ENCODE measurements around the gene HDGFL3. TPM values are rescaled to one million over a fixed set of nuclear protein-coding genes. Genes with fewer than 3 reads are reported as not detected.

The HDGFL3 gene
- total RNA-seq, 4 donors from 2014 or later = 1.00 to 7.1 (median 4.1) TPM

DNA sequence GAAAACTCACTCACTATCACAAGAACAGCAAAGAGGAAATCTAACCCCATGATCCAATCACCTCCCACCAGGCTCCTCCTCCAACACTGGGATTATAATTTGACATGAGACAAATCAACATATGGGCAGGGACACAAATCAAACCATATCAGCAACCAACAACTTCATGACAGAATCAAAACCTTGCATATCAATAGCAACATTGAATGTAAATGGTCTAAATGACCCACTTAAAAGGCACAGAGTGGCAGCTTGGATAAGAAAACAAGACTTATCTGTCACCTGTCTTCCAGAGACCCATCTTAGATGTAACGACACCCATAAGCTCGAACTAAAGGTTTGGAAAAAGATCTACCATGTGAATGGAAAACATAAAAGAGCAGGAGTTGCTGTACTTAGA lies 40.8 kb downstream of the HDGFL3 start:
- Histone ChIP-seq H3K4me1 (no peaks in the 10 kb centered on the region), H3K27me3 (no peaks in the 10 kb centered on the region), H3K4me3 (no peak overlapping the region), H3K27ac (no peak overlapping the region), H3K9me3 (peaks cover 0 to 7% (median 0%) of the 10 kb centered on the region in 3 donors), H3K36me3 (no peaks in the 10 kb centered on the region)
- ATAC-seq = no peak
- in situ Hi-C loops (cut with MboI; ENCODE audit: low sequenced_read_pairs in 4 of 4) = no loop called here
- no peak for TF ChIP-seq POLR2A (IDR thresholded peaks at IDR 0.05)
- TF ChIP-seq, protein P1, sequence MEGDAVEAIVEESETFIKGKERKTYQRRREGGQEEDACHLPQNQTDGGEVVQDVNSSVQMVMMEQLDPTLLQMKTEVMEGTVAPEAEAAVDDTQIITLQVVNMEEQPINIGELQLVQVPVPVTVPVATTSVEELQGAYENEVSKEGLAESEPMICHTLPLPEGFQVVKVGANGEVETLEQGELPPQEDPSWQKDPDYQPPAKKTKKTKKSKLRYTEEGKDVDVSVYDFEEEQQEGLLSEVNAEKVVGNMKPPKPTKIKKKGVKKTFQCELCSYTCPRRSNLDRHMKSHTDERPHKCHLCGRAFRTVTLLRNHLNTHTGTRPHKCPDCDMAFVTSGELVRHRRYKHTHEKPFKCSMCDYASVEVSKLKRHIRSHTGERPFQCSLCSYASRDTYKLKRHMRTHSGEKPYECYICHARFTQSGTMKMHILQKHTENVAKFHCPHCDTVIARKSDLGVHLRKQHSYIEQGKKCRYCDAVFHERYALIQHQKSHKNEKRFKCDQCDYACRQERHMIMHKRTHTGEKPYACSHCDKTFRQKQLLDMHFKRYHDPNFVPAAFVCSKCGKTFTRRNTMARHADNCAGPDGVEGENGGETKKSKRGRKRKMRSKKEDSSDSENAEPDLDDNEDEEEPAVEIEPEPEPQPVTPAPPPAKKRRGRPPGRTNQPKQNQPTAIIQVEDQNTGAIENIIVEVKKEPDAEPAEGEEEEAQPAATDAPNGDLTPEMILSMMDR (IDR thresholded peaks at IDR 0.05 in 4 of 5, conservative IDR thresholded peaks at IDR 0.05 in 1 of 5) = no peak
- no peak for DNase-seq
- intact Hi-C loops (cut with DNase I; ENCODE audit: low total_unique reads) = no loop called here

DNA sequence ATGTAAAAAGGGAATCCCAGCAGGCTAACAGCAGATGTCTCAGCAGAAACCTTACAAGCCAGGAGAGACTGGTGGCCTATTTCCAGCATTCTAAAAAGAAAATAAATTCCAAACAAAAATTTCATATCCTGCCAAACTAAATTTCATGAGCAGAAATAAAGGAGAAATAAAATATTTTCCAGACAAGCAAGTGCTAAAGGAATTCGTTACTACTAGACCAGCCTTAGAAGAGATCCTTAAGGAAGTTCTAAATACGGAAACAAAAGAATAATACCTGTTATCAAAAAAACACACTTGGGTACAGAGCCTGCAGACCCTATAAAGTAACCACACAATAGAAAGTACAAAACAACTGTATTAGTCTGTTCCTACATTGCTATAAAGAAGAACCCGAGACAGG lies 41.4 kb downstream of the HDGFL3 start:
- in situ Hi-C loops (cut with MboI; ENCODE audit: low sequenced_read_pairs in 4 of 4) = no loop called here
- Histone ChIP-seq H3K27me3 (no peaks in the 10 kb centered on the region), H3K27ac (no peak overlapping the region), H3K36me3 (no peaks in the 10 kb centered on the region), H3K4me1 (no peaks in the 10 kb centered on the region), H3K4me3 (no peak overlapping the region), H3K9me3 (peaks cover 0 to 7% (median 0%) of the 10 kb centered on the region in 3 donors)
- ATAC-seq = no peak
- no peak for DNase-seq
- TF ChIP-seq POLR2A (IDR thresholded peaks at IDR 0.05) = no peak
- TF ChIP-seq, protein P1 (IDR thresholded peaks at IDR 0.05 in 4 of 5, conservative IDR thresholded peaks at IDR 0.05 in 1 of 5) = no peak
- intact Hi-C loops (cut with DNase I; ENCODE audit: low total_unique reads) = no loop called here

DNA sequence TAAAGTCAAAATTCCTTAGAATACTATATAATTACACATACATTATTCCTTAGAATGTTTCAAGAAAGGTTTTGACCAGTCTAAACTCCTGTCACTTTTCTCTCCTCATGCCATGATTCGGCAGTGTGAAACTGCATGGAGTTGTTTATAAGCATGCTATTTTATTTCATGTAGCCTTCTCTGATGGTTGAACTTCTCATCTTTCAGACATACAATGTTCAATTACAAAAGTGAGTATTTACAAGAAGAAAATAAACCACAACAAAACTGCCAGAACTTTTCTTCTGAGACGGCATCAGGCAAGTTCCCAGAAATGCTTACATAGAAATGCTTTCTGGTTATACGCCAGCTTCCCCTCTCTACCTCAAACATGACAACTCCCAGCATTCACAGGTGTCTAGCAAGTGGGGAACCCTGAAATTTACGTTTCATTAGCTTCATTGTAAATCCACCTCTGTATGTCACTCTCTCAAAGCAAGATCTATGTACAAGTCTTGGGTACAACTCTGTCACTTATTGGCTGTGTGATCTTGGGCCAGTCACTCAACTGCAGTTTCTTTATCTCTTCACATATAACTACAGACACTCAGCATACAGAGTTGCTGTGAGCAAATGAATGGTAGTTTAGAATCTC lies 42.7 kb downstream of the HDGFL3 start:
- Histone ChIP-seq H3K4me1 (no peaks in the 10 kb centered on the region), H3K4me3 (no peak overlapping the region), H3K9me3 (peaks cover 0 to 7% (median 0%) of the 10 kb centered on the region in 3 donors), H3K36me3 (no peaks in the 10 kb centered on the region), H3K27me3 (no peaks in the 10 kb centered on the region), H3K27ac (no peak overlapping the region)
- in situ Hi-C loops (cut with MboI; ENCODE audit: low sequenced_read_pairs in 4 of 4) (no loop called here), intact Hi-C loops (cut with DNase I; ENCODE audit: low total_unique reads) (no loop called here)
- ATAC-seq = no peak
- DNase-seq = no peak
- TF ChIP-seq, protein P1 (IDR thresholded peaks at IDR 0.05 in 4 of 5, conservative IDR thresholded peaks at IDR 0.05 in 1 of 5) = no peak
- TF ChIP-seq POLR2A (IDR thresholded peaks at IDR 0.05) = no peak

DNA sequence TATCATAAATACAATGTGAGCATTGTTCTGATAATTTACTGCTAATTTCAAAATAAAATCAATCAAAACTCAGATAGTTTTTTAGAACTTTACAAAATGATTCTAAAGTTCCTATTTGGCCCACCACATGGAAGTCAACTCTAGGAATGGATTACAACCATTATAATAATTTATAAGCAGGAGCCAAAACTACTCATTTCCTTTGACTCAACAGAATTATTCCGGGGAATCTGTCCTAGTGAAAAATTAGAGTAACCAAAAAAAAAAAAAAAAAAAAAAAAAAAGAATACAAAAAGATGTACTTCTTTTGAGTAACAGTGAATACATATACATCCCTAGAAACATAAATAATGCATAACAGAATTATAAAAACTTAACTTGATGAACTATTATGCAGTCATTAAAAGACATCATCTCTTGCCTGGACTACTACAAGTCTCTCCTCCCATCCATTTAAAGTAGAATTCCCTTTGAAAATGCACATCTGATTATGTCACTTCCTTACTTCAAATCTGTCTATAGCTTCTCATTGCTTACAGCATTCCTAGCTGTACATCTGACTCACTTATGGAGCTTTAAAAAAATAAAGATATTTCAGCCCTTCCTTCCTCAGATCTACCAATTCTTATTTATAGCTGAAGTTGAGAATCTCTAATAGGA lies 43.4 kb downstream of the HDGFL3 start:
- Histone ChIP-seq H3K27ac (no peak overlapping the region), H3K36me3 (no peaks in the 10 kb centered on the region), H3K9me3 (peaks cover 0 to 7% (median 0%) of the 10 kb centered on the region in 3 donors), H3K4me1 (no peaks in the 10 kb centered on the region), H3K4me3 (no peak overlapping the region), H3K27me3 (no peaks in the 10 kb centered on the region)
- DNase-seq = no peak
- intact Hi-C loops (cut with DNase I; ENCODE audit: low total_unique reads) = no loop called here
- TF ChIP-seq, protein P1 (IDR thresholded peaks at IDR 0.05 in 4 of 5, conservative IDR thresholded peaks at IDR 0.05 in 1 of 5) = no peak
- TF ChIP-seq POLR2A (IDR thresholded peaks at IDR 0.05) = no peak
- no peak for ATAC-seq
- in situ Hi-C loops (cut with MboI; ENCODE audit: low sequenced_read_pairs in 4 of 4) = no loop called here
